IPS-18a (cell line): Measurements from ENCODE around the gene C1orf198.

Source experiments
- H3K27ac ChIP-seq: one replicate; pipeline ENCODE4 v1.5.1; 2013; ENCODE audit warnings: low read length
- H3K27me3 ChIP-seq: one replicate; pipeline ENCODE4 v1.6.1; 2013; ENCODE audit warnings: mild to moderate bottlenecking, low read length; ENCODE audit not compliant: control insufficient read depth, insufficient read depth
- H3K36me3 ChIP-seq: one replicate; pipeline ENCODE4 v1.6.1; 2013; ENCODE audit warnings: low read depth, low read length; ENCODE audit not compliant: control insufficient read depth
- H3K4me1 ChIP-seq: one replicate; pipeline ENCODE4 v1.6.1; 2013; ENCODE audit warnings: low read depth, low read length; ENCODE audit not compliant: control insufficient read depth
- H3K4me3 ChIP-seq: one replicate; pipeline ENCODE4 v1.5.1; 2013; ENCODE audit warnings: low read length
- H3K9ac ChIP-seq: one replicate; pipeline ENCODE4 v1.6.1; 2013; ENCODE audit warnings: mild to moderate bottlenecking, low read length, moderate library complexity
- H3K9me3 ChIP-seq: one replicate; pipeline ENCODE4 v1.6.1; 2013; ENCODE audit warnings: low read depth, low read length; ENCODE audit not compliant: control insufficient read depth

Gene C1orf198

DNA sequence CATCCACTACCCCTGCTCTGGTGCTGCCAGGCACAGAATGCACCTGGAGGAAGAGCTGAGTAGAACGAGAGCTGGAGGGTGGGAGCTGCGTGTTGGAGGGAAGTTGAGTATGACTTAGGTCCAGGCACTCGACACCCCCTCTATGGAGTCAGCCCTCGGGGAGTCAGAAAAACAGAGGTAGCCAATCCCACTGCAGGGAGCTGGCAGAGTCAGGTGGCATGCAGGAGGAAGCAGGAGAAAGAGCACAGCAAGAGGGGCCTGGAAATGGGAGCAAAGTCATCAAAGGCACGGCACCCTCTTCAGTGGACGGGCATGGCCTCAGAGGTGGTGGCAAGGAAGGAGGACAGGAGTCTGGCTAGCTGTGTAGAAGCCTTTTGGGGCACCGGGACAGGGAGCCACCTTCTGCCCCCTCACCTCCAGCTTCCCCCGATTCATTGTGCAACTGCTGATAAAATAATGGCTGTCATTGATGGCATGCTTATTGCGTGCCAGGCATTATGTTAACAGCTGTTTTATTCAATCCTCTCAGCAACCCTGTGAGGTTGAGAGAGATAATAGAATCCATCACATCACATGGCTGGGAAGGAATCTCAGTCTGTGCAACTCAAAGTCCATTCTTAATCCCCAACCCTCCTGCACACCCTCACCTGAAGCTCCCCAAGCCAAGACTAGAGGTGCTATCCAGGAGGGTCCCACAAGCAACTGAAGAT is 42.0 kb downstream of the C1orf198 start:
- Histone ChIP-seq H3K9me3 (no peaks in the 10 kb centered on the region), H3K4me1 (no peaks in the 10 kb centered on the region), H3K27me3 (no peaks in the 10 kb centered on the region), H3K4me3 (no peak overlapping the region), H3K9ac (no peak overlapping the region), H3K27ac (no peak overlapping the region), H3K36me3 (no peaks in the 10 kb centered on the region)

DNA sequence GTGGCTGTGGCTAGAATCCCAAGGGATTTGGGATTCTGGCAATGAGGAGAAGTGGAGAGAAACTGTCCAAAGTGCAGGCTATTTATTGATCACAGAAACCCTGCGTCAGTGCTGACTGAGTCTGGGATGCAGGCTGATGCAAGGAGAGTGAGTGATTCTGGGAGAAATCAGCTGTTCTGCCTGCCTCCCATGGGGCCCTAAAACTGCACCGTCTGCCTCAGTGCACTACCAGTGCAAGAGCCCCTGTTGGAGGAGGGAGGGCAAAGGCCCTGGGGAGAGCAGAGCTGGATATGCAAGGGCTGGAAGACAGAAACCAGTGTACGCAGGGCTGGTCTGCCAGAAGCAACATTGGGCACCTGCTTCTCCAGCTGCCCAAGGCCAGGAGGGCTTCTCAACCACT is 42.6 kb downstream of the C1orf198 start:
- no peak overlapping the region for H3K9ac ChIP-seq
- no peaks in the 10 kb centered on the region for H3K36me3 ChIP-seq
- H3K4me3 ChIP-seq, result no peak overlapping the region
- H3K9me3 ChIP-seq, result no peaks in the 10 kb centered on the region
- no peaks in the 10 kb centered on the region for H3K27me3 ChIP-seq
- no peak overlapping the region for H3K27ac ChIP-seq
- H3K4me1 ChIP-seq, result no peaks in the 10 kb centered on the region

DNA sequence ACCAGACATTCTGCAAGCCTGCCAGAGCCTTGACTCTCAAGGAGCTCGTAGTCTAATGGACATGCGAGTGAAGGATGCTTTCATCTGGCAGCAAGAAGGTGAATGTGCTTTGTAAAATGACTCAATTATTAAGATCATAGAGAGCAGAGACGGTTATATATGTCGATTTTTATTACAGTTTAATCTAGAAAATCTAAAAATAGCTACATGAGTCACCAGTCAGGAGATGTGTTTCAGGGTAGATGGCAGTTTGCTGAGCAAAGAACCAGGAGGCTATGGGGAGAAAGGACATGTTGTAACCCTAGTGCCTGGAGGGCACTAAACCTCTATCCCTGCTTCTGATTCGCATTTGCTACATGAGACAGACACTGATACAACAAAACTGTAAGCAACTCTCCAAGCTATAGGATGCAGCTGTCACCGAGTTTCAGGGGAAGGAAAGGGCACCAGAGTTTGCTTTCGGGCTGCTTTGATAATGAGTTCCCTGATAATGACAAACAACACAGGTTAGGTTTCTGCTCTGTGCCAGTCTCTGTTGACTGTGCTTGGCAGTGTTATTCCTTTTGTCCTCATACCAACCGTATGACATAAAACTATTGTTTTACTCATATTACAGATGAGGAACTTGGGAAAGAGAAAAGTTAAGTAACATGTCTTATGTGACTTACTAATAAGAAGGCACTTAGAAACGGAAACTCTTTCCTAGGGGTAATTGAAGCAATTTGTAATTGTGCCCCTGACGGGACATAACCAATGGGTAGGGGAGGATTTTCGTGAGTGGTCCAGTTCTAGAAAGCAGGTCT is 43.2 kb downstream of the C1orf198 start:
- Histone ChIP-seq H3K9me3 (no peaks in the 10 kb centered on the region), H3K36me3 (no peaks in the 10 kb centered on the region), H3K27ac (no peak overlapping the region), H3K9ac (no peak overlapping the region), H3K27me3 (no peaks in the 10 kb centered on the region), H3K4me3 (no peak overlapping the region), H3K4me1 (no peaks in the 10 kb centered on the region)

DNA sequence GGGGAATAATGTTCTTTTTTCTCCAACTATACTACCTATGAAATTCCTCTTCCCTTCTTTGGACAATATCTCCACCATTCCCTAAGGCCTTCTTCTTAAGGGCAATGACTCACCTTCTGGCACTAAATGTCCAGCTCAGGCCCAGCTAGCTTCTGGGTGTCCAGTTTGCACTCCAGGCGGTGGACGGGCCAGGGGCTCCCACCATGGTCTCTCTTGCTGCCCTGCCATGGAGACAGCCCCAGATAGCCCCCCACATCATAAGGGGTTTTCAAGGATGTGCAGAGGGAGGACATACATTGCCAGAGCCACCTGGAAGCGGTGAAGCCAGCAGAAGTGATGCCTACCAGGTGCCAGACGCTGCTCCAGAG is 43.8 kb downstream of the C1orf198 start:
- Histone ChIP-seq H3K4me1 (no peaks in the 10 kb centered on the region), H3K9ac (no peak overlapping the region), H3K27me3 (no peaks in the 10 kb centered on the region), H3K36me3 (no peaks in the 10 kb centered on the region), H3K27ac (no peak overlapping the region), H3K9me3 (no peaks in the 10 kb centered on the region), H3K4me3 (no peak overlapping the region)

DNA sequence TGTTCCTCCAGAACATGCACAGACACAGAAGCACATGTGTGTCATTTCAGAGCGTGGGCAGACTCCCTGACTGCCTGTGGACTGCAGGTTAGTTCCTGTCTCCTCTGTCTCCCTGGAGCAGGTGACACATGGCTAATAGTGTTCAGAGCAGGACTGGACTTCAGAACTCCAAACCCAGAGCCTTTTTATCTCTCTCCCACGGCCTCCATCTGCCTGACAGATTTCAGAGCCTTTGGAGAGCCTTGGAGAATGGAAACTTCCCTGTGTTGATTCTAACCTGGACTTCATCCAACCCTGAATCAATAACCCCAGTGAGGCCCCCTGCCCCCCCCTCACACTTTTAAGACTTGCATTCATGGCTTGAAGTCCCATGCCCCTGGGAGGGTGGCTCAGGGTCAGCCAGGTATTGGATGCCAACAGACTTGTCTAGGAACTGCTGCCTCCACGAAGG is 44.4 kb downstream of the C1orf198 start:
- H3K4me3 ChIP-seq, result no peak overlapping the region
- H3K4me1 ChIP-seq, result no peaks in the 10 kb centered on the region
- H3K36me3 ChIP-seq, result no peaks in the 10 kb centered on the region
- no peak overlapping the region for H3K27ac ChIP-seq
- no peak overlapping the region for H3K9ac ChIP-seq
- no peaks in the 10 kb centered on the region for H3K27me3 ChIP-seq
- H3K9me3 ChIP-seq, result no peaks in the 10 kb centered on the region

DNA sequence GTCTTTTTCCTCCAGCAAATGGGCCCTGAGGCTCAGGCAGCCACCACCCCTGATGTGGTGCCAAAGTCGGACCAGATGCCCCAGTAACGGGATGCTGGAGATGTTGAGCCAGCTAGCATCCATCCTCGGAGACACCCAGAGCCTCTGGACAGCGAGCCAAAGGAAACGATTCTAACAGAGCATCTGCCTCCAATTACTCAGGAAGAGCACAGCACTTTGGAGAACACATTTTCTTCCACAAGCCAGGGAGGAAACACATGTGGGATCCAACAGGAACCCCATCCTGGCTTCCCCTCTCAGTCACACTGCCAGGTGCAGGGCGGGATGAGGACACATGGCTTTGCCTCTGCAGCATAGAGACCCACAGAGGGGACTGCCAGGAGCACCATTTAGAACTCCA is 44.9 kb downstream of the C1orf198 start:
- Histone ChIP-seq H3K4me3 (no peak overlapping the region), H3K27ac (no peak overlapping the region), H3K27me3 (no peaks in the 10 kb centered on the region), H3K36me3 (no peaks in the 10 kb centered on the region), H3K4me1 (no peaks in the 10 kb centered on the region), H3K9ac (no peak overlapping the region), H3K9me3 (no peaks in the 10 kb centered on the region)

DNA sequence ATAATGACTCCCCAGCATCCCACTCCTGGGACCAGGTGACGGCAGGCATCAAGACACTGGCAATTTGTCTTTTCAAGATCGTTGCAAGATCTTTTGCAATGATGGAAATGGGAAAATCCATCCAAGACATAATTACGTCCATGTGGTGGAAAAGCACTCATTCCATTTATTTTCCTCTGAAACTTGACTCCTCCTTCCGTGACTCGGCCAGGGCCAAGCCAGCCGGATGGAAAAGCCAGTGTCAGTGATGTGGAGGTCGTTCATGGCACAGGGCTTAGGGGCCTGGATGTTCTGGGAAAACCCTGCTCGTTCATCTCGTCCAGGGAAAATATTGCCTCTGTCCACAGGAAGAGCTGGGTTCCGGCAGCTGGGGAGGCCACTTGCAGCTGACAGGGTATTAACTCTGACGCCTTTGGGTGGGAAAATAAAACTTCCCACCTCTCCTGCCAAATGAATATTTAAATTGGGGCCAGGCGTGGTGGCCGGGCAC is 46.2 kb downstream of the C1orf198 start:
- no peaks in the 10 kb centered on the region for H3K36me3 ChIP-seq
- H3K4me3 ChIP-seq, result no peak overlapping the region
- H3K27me3 ChIP-seq, result no peaks in the 10 kb centered on the region
- H3K4me1 ChIP-seq, result no peaks in the 10 kb centered on the region
- H3K9ac ChIP-seq, result no peak overlapping the region
- no peaks in the 10 kb centered on the region for H3K9me3 ChIP-seq
- no peak overlapping the region for H3K27ac ChIP-seq

DNA sequence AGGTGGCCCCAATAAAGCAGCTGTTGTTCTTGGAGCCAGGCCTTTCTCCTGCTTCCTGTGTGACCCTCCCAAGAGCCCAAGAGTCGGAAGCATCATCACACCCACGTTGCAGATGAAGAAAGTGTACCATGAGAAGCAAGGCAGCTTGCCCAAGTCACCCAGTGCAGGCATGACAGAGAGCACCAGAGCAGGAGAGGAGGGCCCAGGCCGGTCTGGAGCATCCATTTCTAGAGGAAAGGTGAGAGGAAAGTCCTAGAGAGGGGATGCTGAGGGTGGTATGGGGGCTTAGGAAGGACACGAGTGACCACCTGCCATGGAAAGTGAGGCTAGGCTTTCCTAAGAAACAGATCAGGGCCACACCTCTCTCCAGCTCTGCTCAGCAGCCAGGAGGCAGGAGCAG is 47.0 kb downstream of the C1orf198 start:
- Histone ChIP-seq H3K9ac (no peak overlapping the region), H3K36me3 (no peaks in the 10 kb centered on the region), H3K4me3 (no peak overlapping the region), H3K4me1 (no peaks in the 10 kb centered on the region), H3K27me3 (no peaks in the 10 kb centered on the region), H3K27ac (no peak overlapping the region), H3K9me3 (no peaks in the 10 kb centered on the region)

DNA sequence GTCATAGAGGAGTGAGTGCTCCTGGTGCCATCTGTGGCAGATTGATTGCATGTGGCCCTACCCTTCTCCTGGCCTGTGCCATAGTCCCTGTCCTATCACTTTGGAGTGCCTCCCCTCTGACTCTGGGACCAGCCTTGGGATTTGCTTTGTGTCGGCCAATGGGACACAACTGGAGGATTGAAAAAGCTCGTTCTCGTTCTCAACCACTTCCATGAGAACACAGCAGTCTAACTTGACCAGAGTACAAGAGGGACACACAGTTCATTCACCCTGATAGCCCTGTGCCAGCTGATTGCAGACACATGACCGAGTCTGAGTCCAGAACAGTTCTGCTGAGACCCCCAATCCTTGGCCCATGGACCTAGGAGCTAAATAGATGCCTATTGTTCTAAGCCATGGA is 47.8 kb downstream of the C1orf198 start:
- no peaks in the 10 kb centered on the region for H3K36me3 ChIP-seq
- no peaks in the 10 kb centered on the region for H3K4me1 ChIP-seq
- H3K9me3 ChIP-seq, result no peaks in the 10 kb centered on the region
- H3K27me3 ChIP-seq, result no peaks in the 10 kb centered on the region
- H3K9ac ChIP-seq, result no peak overlapping the region
- no peak overlapping the region for H3K4me3 ChIP-seq
- no peak overlapping the region for H3K27ac ChIP-seq

DNA sequence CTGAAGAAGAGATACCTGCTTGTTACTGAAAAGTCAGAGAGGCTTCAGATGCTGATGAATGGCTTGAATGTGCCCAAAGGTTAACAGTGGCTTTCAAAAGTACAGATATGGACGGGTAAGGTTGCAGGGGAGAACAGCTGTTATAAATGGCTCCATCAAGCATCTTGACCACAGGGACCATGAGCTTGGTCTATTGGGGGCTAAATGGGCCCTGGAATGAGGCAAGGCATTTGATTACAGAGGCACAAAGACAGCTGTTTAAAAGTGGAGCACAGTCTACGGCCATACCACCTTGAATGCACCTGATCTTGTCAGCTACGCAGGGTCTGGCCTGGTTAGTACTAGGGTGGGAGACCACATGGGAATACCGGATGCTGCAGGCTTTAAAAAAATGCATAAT is 48.3 kb downstream of the C1orf198 start:
- no peak overlapping the region for H3K27ac ChIP-seq
- no peaks in the 10 kb centered on the region for H3K4me1 ChIP-seq
- H3K36me3 ChIP-seq, result no peaks in the 10 kb centered on the region
- no peak overlapping the region for H3K9ac ChIP-seq
- H3K27me3 ChIP-seq, result no peaks in the 10 kb centered on the region
- H3K9me3 ChIP-seq, result no peaks in the 10 kb centered on the region
- H3K4me3 ChIP-seq, result no peak overlapping the region

DNA sequence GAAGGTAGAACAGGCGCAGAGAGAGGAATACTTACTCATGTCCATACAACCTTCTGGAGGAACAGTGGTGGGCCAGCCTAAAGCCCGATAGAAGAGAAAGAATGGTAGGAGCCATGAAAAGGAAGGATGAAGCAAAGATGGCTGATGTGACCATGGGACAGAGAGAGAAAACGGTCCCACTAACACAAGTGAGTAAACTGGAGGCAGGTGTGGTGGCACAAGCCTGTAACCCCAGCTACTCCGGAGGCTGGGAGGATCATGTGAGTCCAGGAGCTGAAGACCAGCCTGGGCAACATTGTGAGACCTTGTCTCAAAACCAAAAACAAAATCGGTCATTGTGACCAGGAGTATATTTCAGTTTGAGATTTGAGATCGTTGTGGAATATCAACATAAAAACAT is 49.4 kb downstream of the C1orf198 start:
- Histone ChIP-seq H3K9ac (no peak overlapping the region), H3K4me3 (no peak overlapping the region), H3K36me3 (no peaks in the 10 kb centered on the region), H3K27ac (no peak overlapping the region), H3K27me3 (no peaks in the 10 kb centered on the region), H3K9me3 (no peaks in the 10 kb centered on the region), H3K4me1 (no peaks in the 10 kb centered on the region)

DNA sequence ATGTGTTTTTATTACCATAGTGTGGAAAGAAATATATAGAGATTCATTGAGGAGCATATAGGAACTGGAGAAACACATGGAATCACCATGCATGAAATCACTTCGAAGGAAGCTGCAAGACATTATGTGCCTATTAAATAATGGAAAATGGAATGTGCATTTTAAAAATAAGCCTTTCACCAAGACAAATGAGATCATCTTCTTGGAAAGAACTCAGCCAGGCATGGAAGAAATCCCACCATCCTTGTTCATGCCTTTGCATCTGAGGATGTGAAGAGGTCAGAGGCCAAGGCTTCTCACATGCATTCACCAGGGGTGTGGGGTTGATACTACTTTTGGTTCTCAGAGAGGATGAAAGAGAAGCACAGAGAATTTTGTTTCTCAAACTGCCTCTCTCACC is 50.0 kb downstream of the C1orf198 start:
- Histone ChIP-seq H3K4me3 (no peak overlapping the region), H3K4me1 (no peaks in the 10 kb centered on the region), H3K27me3 (no peaks in the 10 kb centered on the region), H3K9me3 (no peaks in the 10 kb centered on the region), H3K9ac (no peak overlapping the region), H3K36me3 (no peaks in the 10 kb centered on the region), H3K27ac (no peak overlapping the region)
